MM.1S (cell line): ENCODE results near the gene AZIN2.
"Not testable (repeated sequence)": the region's sequence is repeated elsewhere in the genome, so short reads cannot be mapped to it uniquely, and the experiment has no call there.

Experiments
- DNase-seq: peaks from one replicate; pipeline ENCODE4 v3.0.0-alpha.2; 2015
- H2AFZ ChIP-seq: fragments of 300-600 bp; sonication (generic); 2 replicates; pipeline ENCODE4 v1.6.0; 2016; ENCODE audit warnings: antibody characterized with exemption, low read length
- H3F3A ChIP-seq: fragments of 300-600 bp; sonication (generic); 2 replicates; pipeline ENCODE4 v1.6.1; 2016; ENCODE audit warnings: mild to moderate bottlenecking, antibody characterized with exemption, low read length, moderate library complexity, mixed read lengths; ENCODE audit not compliant: insufficient read depth
- H3K27ac ChIP-seq: fragments of 300-600 bp; sonication (generic); 2 replicates; pipeline ENCODE4 v1.5.1; 2016; ENCODE audit warnings: mild to moderate bottlenecking, low read length
- H3K27me3 ChIP-seq: fragments of 300-600 bp; sonication (generic); replicated peaks from 2 replicates; pipeline ENCODE4 v1.6.0; 2016; ENCODE audit warnings: low read length; ENCODE audit not compliant: insufficient read depth
- H3K36me3 ChIP-seq: fragments of 300-600 bp; sonication (generic); replicated peaks from 2 replicates; pipeline ENCODE4 v1.6.1; 2016; ENCODE audit warnings: mild to moderate bottlenecking, low read length, mixed read lengths; ENCODE audit not compliant: insufficient read depth
- H3K4me1 ChIP-seq: fragments of 300-600 bp; sonication (generic); 2 replicates; pipeline ENCODE4 v1.6.1; 2016; ENCODE audit warnings: low read length, mixed read lengths
- H3K4me2 ChIP-seq: fragments of 300-600 bp; sonication (generic); 2 replicates; pipeline ENCODE4 v1.6.0; 2016; ENCODE audit warnings: low read depth, low read length
- H3K4me3 ChIP-seq: fragments of 300-600 bp; sonication (generic); 2 replicates; pipeline ENCODE4 v1.5.1; 2016; ENCODE audit warnings: low read length, mixed read lengths
- H3K79me2 ChIP-seq: fragments of 300-600 bp; sonication (generic); 2 replicates; pipeline ENCODE4 v1.6.1; 2016; ENCODE audit warnings: mixed run types, low read length, mixed read lengths
- H3K9ac ChIP-seq: fragments of 300-600 bp; sonication (generic); 2 replicates; pipeline ENCODE4 v1.6.1; 2016; ENCODE audit warnings: low read length, mixed read lengths
- H3K9me2 ChIP-seq: fragments of 300-600 bp; sonication (generic); replicated peaks from 2 replicates; pipeline ENCODE4 v1.6.1; 2016; ENCODE audit warnings: mild to moderate bottlenecking, low read length, mixed read lengths; ENCODE audit not compliant: insufficient read depth
- H3K9me3 ChIP-seq: fragments of 300-600 bp; sonication (generic); replicated peaks from 2 replicates; pipeline ENCODE4 v1.6.1; 2016; ENCODE audit warnings: mild to moderate bottlenecking, low read length, mixed read lengths; ENCODE audit not compliant: insufficient read depth
- H4K20me1 ChIP-seq: fragments of 300-600 bp; sonication (generic); 2 replicates; pipeline ENCODE4 v1.6.1; 2016; ENCODE audit warnings: mild to moderate bottlenecking, low read length, moderate library complexity, mixed read lengths; ENCODE audit not compliant: insufficient read depth
- EZH2 ChIP-seq: fragments of 300-600 bp; sonication (generic); optimal IDR thresholded peaks from 2 replicates; pipeline ENCODE3; 2017; ENCODE audit warnings: low read depth, mild to moderate bottlenecking, antibody characterized with exemption, low read length, mixed read lengths
- EZH2phosphoT487 ChIP-seq: fragments of 300-600 bp; sonication (generic); IDR thresholded peaks from 2 replicates; pipeline ENCODE4 v1.6.1; 2018; ENCODE audit warnings: antibody characterized with exemption, low read length
- TF ChIP-seq, protein P1 (sequence below): fragments of 300-600 bp; sonication (generic); IDR thresholded peaks from 2 replicates; pipeline ENCODE4 v1.5.1; 2016; ENCODE audit warnings: antibody characterized with exemption, low read length, mixed read lengths

Gene AZIN2

GRCh38 chr1:33065301-33065700, 15.7 kb upstream of the AZIN2 start:
- TF ChIP-seq EZH2 (no peak), EZH2phosphoT487 (no peak)
- TF ChIP-seq, protein P1, sequence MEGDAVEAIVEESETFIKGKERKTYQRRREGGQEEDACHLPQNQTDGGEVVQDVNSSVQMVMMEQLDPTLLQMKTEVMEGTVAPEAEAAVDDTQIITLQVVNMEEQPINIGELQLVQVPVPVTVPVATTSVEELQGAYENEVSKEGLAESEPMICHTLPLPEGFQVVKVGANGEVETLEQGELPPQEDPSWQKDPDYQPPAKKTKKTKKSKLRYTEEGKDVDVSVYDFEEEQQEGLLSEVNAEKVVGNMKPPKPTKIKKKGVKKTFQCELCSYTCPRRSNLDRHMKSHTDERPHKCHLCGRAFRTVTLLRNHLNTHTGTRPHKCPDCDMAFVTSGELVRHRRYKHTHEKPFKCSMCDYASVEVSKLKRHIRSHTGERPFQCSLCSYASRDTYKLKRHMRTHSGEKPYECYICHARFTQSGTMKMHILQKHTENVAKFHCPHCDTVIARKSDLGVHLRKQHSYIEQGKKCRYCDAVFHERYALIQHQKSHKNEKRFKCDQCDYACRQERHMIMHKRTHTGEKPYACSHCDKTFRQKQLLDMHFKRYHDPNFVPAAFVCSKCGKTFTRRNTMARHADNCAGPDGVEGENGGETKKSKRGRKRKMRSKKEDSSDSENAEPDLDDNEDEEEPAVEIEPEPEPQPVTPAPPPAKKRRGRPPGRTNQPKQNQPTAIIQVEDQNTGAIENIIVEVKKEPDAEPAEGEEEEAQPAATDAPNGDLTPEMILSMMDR = no peak
- Histone ChIP-seq H3K9me3 (no peaks in the 10 kb centered on the region), H3K27ac (no peak overlapping the region), H3F3A (no peaks in the 10 kb centered on the region), H3K4me2 (no peak overlapping the region), H3K4me3 (no peak overlapping the region), H4K20me1 (no peaks in the 10 kb centered on the region), H3K79me2 (no peaks in the 10 kb centered on the region), H2AFZ (no peak overlapping the region), H3K9ac (no peak overlapping the region), H3K9me2 (no peaks in the 10 kb centered on the region), H3K36me3 (no peaks in the 10 kb centered on the region), H3K27me3 (no peaks in the 10 kb centered on the region), H3K4me1 (no peaks in the 10 kb centered on the region)
- no peak for DNase-seq

GRCh38 chr1:33066477-33066876, 14.5 kb upstream of the AZIN2 start:
- H3K27me3 ChIP-seq, H3K9ac ChIP-seq, H3K9me2 ChIP-seq, H3K4me1 ChIP-seq, H3K4me3 ChIP-seq, H3F3A ChIP-seq, H4K20me1 ChIP-seq, H2AFZ ChIP-seq, H3K36me3 ChIP-seq, DNase-seq, H3K27ac ChIP-seq, H3K79me2 ChIP-seq, H3K9me3 ChIP-seq, H3K4me2 ChIP-seq: not testable (repeated sequence)

- not testable (repeated sequence) for H3K4me2 ChIP-seq, H3K79me2 ChIP-seq, H3K27ac ChIP-seq, H3K9me3 ChIP-seq, H3K9ac ChIP-seq, DNase-seq, H3K36me3 ChIP-seq, H3F3A ChIP-seq, H4K20me1 ChIP-seq, H3K27me3 ChIP-seq, H2AFZ ChIP-seq, H3K4me3 ChIP-seq, H3K4me1 ChIP-seq, H3K9me2 ChIP-seq
Measured at GRCh38 chr1:33068108-33068507, 12.8 kb upstream of the AZIN2 start.

DNA sequence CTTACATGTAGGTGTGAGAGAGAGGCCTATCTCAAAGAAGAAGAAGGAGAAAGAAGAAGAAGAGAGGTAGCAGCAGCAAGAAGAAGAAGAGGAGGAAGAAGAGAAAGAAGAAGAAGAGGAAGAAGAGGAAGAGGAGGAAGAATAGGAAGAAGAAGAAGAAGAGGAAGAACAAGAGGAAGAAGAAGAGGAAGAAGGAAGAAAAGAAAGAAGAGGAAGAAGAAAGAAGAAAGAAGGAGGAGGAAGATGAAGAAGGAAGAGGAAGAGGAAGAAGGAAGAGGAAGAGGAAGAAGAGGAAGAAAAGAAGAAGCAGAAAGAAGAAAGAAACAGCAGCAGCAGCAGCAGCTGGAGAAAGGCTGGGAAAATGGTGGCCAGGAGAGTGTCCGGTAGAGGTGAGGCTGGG, 10.3 kb upstream of the AZIN2 start:
- Histone ChIP-seq H2AFZ (no peak overlapping the region), H3K36me3 (no peaks in the 10 kb centered on the region), H3K9me3 (no peaks in the 10 kb centered on the region), H4K20me1 (no peaks in the 10 kb centered on the region), H3K27me3 (no peaks in the 10 kb centered on the region), H3K9ac (no peak overlapping the region), H3K9me2 (no peaks in the 10 kb centered on the region), H3K4me3 (no peak overlapping the region), H3K79me2 (no peaks in the 10 kb centered on the region), H3K4me2 (no peak overlapping the region), H3K4me1 (no peaks in the 10 kb centered on the region), H3K27ac (no peak overlapping the region), H3F3A (no peaks in the 10 kb centered on the region)
- no peak for DNase-seq
- TF ChIP-seq, protein P1 = no peak
- no peak for TF ChIP-seq EZH2phosphoT487
- TF ChIP-seq EZH2 = no peak
